NCI-H1930 (cell line): ENCODE measurements around the gene PKP1.

ENCODE experiments used
- DNase-seq, 2 experiments: peaks; one replicate each; lab custom pipeline; 2025; lab: John Stamatoyannopoulos, UW

The PKP1 gene

GRCh38 chr1:201353186-201353940 lies 70.1 kb downstream of the PKP1 start:
- no peak for DNase-seq

GRCh38 chr1:201354151-201354900 lies 71.0 kb downstream of the PKP1 start:
- no peak for DNase-seq

- no peak for DNase-seq
Measured at GRCh38 chr1:201354901-201355295, 71.6 kb downstream of the PKP1 start.

GRCh38 chr1:201355471-201355870 lies 72.2 kb downstream of the PKP1 start:
- DNase-seq, result no peak

GRCh38 chr1:201356236-201356635 lies 72.9 kb downstream of the PKP1 start:
- no peak for DNase-seq

- DNase-seq, result no peak
Measured at GRCh38 chr1:201356701-201357100, 73.4 kb downstream of the PKP1 start.

GRCh38 chr1:201357211-201357610 lies 73.9 kb downstream of the PKP1 start:
- no peak for DNase-seq

GRCh38 chr1:201357636-201358348 lies 74.5 kb downstream of the PKP1 start:
- DNase-seq, result no peak

- no peak for DNase-seq
Measured at GRCh38 chr1:201358596-201358995, 75.3 kb downstream of the PKP1 start.

- DNase-seq, result no peak
Measured at GRCh38 chr1:201359031-201359872, 75.9 kb downstream of the PKP1 start.

GRCh38 chr1:201359873-201360210 lies 76.5 kb downstream of the PKP1 start:
- no peak for DNase-seq

GRCh38 chr1:201360486-201360885 lies 77.2 kb downstream of the PKP1 start:
- DNase-seq, result no peak

GRCh38 chr1:201360901-201361651 lies 77.8 kb downstream of the PKP1 start:
- no peak for DNase-seq

GRCh38 chr1:201361652-201362504 lies 78.6 kb downstream of the PKP1 start:
- peak in 1 of 2 experiments; percentile 24 for DNase-seq

GRCh38 chr1:201362906-201363305 lies 79.6 kb downstream of the PKP1 start:
- no peak for DNase-seq

GRCh38 chr1:201363467-201363866 lies 80.2 kb downstream of the PKP1 start:
- DNase-seq, result no peak

- DNase-seq, result no peak
Measured at GRCh38 chr1:201364808-201365105, 81.5 kb downstream of the PKP1 start.

- DNase-seq, result no peak
Measured at GRCh38 chr1:201365251-201365650, 81.9 kb downstream of the PKP1 start.

GRCh38 chr1:201366696-201367095 lies 83.4 kb downstream of the PKP1 start:
- DNase-seq, result no peak

GRCh38 chr1:201369209-201369608 lies 85.9 kb downstream of the PKP1 start:
- DNase-seq, result no peak

- no peak for DNase-seq
Measured at GRCh38 chr1:201370500-201370899, 87.2 kb downstream of the PKP1 start.
